HepG2 (cell line): ENCODE measurements around the gene BCAR3. TPM values are rescaled to one million over a fixed set of nuclear protein-coding genes. Genes with fewer than 3 reads are reported as not detected.

Source experiments
- ATAC-seq: fragments of 200-7000 bp; cut with Tn5 transposase; 3 replicates; pipeline ENCODE4 v1.9.1; 2020; ENCODE audit warnings: mild to moderate bottlenecking, moderate library complexity
- BruUV-seq: library from RNA; stranded (reverse); fragments of 400-500 nt; replicated peaks from 2 replicates; lab custom pipeline; 2021; lab: Mats Ljungman, UMichigan
- CTCF ChIA-PET: fragments of 300-600 bp; formaldehyde crosslinking; extraction: SDS; loops from one replicate; lab custom pipeline; 2021; ENCODE audit warnings: low total read pairs, inconsistent platforms, low intra/inter-chr PET ratio; lab: Yijun Ruan, JAX
- POLR2A ChIA-PET: fragments of 350-600 bp; sonication (Branson Sonifier 250); formaldehyde crosslinking; loops from one replicate; lab custom pipeline; 2020; ENCODE audit warnings: antibody characterized with exemption, inconsistent platforms; lab: Yijun Ruan, JAX
- DNase-seq: peaks from one replicate; pipeline ENCODE4 v3.0.0-alpha.2; 2015; ENCODE audit warnings: low spot score
- FAIRE-seq: peaks from 3 replicates; lab custom pipeline; 2011; peaks lifted over from hg19 to GRCh38; lab: Jason Lieb, UNC
- H2AFZ ChIP-seq: one replicate; pipeline ENCODE4 v1.6.1; 2011; ENCODE audit warnings: low read length, inconsistent platforms
- H3K27ac ChIP-seq: fragments of 300-600 bp; 3 replicates; pipeline ENCODE4 v1.8.0; 2011; ENCODE audit warnings: mixed run types, mild to moderate bottlenecking, mixed read lengths, low read length, inconsistent platforms; ENCODE audit not compliant: insufficient read depth; ENCODE audit errors: extremely low read length
- H3K27me3 ChIP-seq, 2 experiments: fragments of 200-600 bp in 1 of 2; 2 replicates in 1 of 2; 3 replicates in 1 of 2; pipeline versions ENCODE4 v1.6.0 to v1.8.0; 2011; ENCODE audit warnings: low read length in 2 of 2, mild to moderate bottlenecking in 2 of 2, moderate library complexity in 2 of 2, inconsistent platforms in 1 of 2; ENCODE audit not compliant: insufficient read depth in 2 of 2, control insufficient read depth in 1 of 2
- H3K36me3 ChIP-seq, 2 experiments: fragments of 200-600 bp in 1 of 2; replicated peaks in 1 of 2; 2 replicates in 1 of 2; 3 replicates in 1 of 2; pipeline versions ENCODE4 v1.5.1 to v1.8.0; 2011; ENCODE audit warnings: low read length in 2 of 2, inconsistent platforms in 1 of 2; ENCODE audit not compliant: insufficient read depth in 2 of 2, control insufficient read depth in 1 of 2
- H3K4me1 ChIP-seq: 2 replicates; pipeline ENCODE4 v1.5.1; 2012; ENCODE audit warnings: low read length, inconsistent platforms; ENCODE audit not compliant: insufficient read depth
- H3K4me2 ChIP-seq: 2 replicates; pipeline ENCODE4 v1.6.0; 2011; ENCODE audit warnings: low read depth, low read length, inconsistent platforms
- H3K4me3 ChIP-seq, 3 experiments: fragments of 200-600 bp in 1 of 3; sonication (generic), shearing (Covaris generic) in 1 of 3; replicated peaks in 1 of 3; 2 replicates each; pipeline ENCODE4 v1.5.1; 2011 to 2016; ENCODE audit warnings: low read length in 3 of 3, inconsistent platforms in 2 of 3, low read depth in 2 of 3, mild to moderate bottlenecking in 2 of 3, control low read depth in 1 of 3, mixed read lengths in 1 of 3; ENCODE audit not compliant: insufficient read depth in 1 of 3
- H3K79me2 ChIP-seq: one replicate; pipeline ENCODE4 v1.6.1; 2011; ENCODE audit warnings: low read length, inconsistent platforms; ENCODE audit not compliant: insufficient read depth
- H3K9ac ChIP-seq: 2 replicates; pipeline ENCODE4 v1.6.0; 2011; ENCODE audit warnings: mild to moderate bottlenecking, low read depth, low read length, inconsistent platforms; ENCODE audit not compliant: insufficient read depth
- H3K9me3 ChIP-seq: 2 replicates; pipeline ENCODE4 v1.5.1; 2012; ENCODE audit warnings: mild to moderate bottlenecking, low read length
- H4K20me1 ChIP-seq: 2 replicates; pipeline ENCODE4 v1.6.0; 2011; ENCODE audit warnings: inconsistent platforms, mild to moderate bottlenecking, low read length, moderate library complexity; ENCODE audit not compliant: insufficient read depth
- ATRX ChIP-seq: sonication (generic); formaldehyde crosslinking; IDR thresholded peaks from 2 replicates; pipeline ENCODE4 v1.4.0; 2020; ENCODE audit warnings: missing genetic modification reagents, borderline replicate concordance
- DPF2 ChIP-seq: sonication (generic); formaldehyde crosslinking; IDR thresholded peaks from 2 replicates; pipeline ENCODE4 v1.4.0; 2020; ENCODE audit warnings: mild to moderate bottlenecking, low read depth, missing genetic modification reagents, borderline replicate concordance
- MEIS1 ChIP-seq: sonication (generic); formaldehyde crosslinking; IDR thresholded peaks from 2 replicates; pipeline ENCODE4 v1.9.0; 2021; ENCODE audit warnings: mild to moderate bottlenecking, missing genetic modification reagents, moderate library complexity, borderline replicate concordance
- SNRNP70 ChIP-seq: fragments of 200-400 bp; formaldehyde crosslinking; IDR thresholded peaks from 2 replicates; pipeline ENCODE4 v1.6.1; 2017; ENCODE audit warnings: mild to moderate bottlenecking, low read depth, low read length, moderate library complexity
- ZNF234 ChIP-seq: sonication (generic); formaldehyde crosslinking; conservative IDR thresholded peaks from 2 replicates; pipeline ENCODE4 v1.5.1; 2020; ENCODE audit warnings: mild to moderate bottlenecking, missing genetic modification reagents
- ZNF407 ChIP-seq: sonication (generic); formaldehyde crosslinking; IDR thresholded peaks from one replicate; pipeline ENCODE4 v1.5.1; 2020; ENCODE audit warnings: mild to moderate bottlenecking, missing genetic modification reagents; ENCODE audit errors: not compliant biosample characterization
- ZNF670 ChIP-seq: sonication (generic); formaldehyde crosslinking; IDR thresholded peaks from 2 replicates; pipeline ENCODE4 v1.8.0; 2022; ENCODE audit warnings: mild to moderate bottlenecking, missing genetic modification reagents, borderline replicate concordance
- ZNF773 ChIP-seq: sonication (generic); formaldehyde crosslinking; IDR thresholded peaks from 2 replicates; pipeline ENCODE4 v1.4.0; 2020; ENCODE audit warnings: missing genetic modification reagents, borderline replicate concordance
- WGBS: methylation state at CpG from one replicate; pipeline ENCODE4 v1.1.6; 2017; ENCODE audit warnings: low lambda C conversion rate; 5-methylcytosine and 5-hydroxymethylcytosine counted together
- in situ Hi-C: cut with HindIII; loops from 2 replicates; pipeline ENCODE4 v1.10.0; 2017; ENCODE audit warnings: low pct_unique_long_range_greater_than_20kb; ENCODE audit not compliant: extremely low pct_ligation_motif_present
- intact Hi-C: fragments of 100-400 bp; cut with micrococcal nuclease; formaldehyde crosslinking; loops from one replicate; pipeline ENCODE4 v1.10.0; 2022; ENCODE audit not compliant: unreplicated experiment
- polyA plus RNA-seq, 8 experiments: library from polyadenylated mRNA; depleted of rRNA in 3 of 8; stranded (reverse) in 7 of 8; unstranded in 1 of 8; fragments of >200 nt; fragmentation: Illumina TruSeq in 4 of 8; extraction: Trizol in 4 of 8; gene quantifications; 2 replicates each; pipeline versions ENCODE4 v1.2.1 to v1.2.3, GENCODE V29; 2011 to 2016; ENCODE audit warnings: low read depth in 4 of 8, missing spikeins in 1 of 8, mixed read lengths in 1 of 8; ENCODE audit not compliant: insufficient read depth in 1 of 8
- total RNA-seq, 5 experiments: library from RNA; depleted of rRNA; stranded (reverse); fragments of >200 nt; fragmentation: Illumina TruSeq; extraction: Trizol; gene quantifications; 2 replicates each; pipeline ENCODE4 v1.2.3, GENCODE V29; 2016; ENCODE audit warnings: low read depth in 1 of 5
- TF ChIP-seq, protein P1 (sequence below): sonication (generic); formaldehyde crosslinking; IDR thresholded peaks from 2 replicates; pipeline ENCODE4 v1.4.0; 2020; ENCODE audit warnings: missing genetic modification reagents
- TF ChIP-seq, protein P2 (sequence below): IDR thresholded peaks from 2 replicates; pipeline ENCODE4 v1.6.1; 2012; ENCODE audit warnings: low read depth, low read length, improper control_type of control experiment

BCAR3 gene
- total and polyA plus RNA-seq, 2 of the 13 experiments (the other 11 are each of a cell fraction or from before 2014, with no cell fraction given) = 3.6 to 4.8 TPM

- TF ChIP-seq, protein P1, sequence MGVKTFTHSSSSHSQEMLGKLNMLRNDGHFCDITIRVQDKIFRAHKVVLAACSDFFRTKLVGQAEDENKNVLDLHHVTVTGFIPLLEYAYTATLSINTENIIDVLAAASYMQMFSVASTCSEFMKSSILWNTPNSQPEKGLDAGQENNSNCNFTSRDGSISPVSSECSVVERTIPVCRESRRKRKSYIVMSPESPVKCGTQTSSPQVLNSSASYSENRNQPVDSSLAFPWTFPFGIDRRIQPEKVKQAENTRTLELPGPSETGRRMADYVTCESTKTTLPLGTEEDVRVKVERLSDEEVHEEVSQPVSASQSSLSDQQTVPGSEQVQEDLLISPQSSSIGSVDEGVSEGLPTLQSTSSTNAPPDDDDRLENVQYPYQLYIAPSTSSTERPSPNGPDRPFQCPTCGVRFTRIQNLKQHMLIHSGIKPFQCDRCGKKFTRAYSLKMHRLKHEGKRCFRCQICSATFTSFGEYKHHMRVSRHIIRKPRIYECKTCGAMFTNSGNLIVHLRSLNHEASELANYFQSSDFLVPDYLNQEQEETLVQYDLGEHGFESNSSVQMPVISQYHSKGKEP (CRISPR knock-in tag) = no peak
- TF ChIP-seq DPF2 = no peak
- TF ChIP-seq, protein P2, sequence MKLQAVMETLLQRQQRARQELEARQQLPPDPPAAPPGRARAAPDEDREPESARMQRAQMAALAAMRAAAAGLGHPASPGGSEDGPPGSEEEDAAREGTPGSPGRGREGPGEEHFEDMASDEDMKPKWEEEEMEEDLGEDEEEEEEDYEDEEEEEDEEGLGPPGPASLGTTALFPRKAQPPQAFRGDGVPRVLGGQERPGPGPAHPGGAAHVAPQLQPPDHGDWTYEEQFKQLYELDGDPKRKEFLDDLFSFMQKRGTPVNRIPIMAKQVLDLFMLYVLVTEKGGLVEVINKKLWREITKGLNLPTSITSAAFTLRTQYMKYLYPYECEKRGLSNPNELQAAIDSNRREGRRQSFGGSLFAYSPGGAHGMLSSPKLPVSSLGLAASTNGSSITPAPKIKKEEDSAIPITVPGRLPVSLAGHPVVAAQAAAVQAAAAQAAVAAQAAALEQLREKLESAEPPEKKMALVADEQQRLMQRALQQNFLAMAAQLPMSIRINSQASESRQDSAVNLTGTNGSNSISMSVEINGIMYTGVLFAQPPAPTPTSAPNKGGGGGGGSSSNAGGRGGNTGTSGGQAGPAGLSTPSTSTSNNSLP = no peak
- TF ChIP-seq ATRX (CRISPR knock-in tag) = no peak
- TF ChIP-seq MEIS1 = 0 out of 2 replicates have a peak, but pooled peaks have one; percentile 20
- no peak for TF ChIP-seq ZNF773 (CRISPR knock-in tag)
- TF ChIP-seq ZNF670 (CRISPR knock-in tag) = no peak
- TF ChIP-seq SNRNP70 = no peak
- TF ChIP-seq, all 625 proteins: peak for 75
These were observed at the start of gene BCAR3 (continued) for GRCh38 chr1:93681101-93681988.

DNA sequence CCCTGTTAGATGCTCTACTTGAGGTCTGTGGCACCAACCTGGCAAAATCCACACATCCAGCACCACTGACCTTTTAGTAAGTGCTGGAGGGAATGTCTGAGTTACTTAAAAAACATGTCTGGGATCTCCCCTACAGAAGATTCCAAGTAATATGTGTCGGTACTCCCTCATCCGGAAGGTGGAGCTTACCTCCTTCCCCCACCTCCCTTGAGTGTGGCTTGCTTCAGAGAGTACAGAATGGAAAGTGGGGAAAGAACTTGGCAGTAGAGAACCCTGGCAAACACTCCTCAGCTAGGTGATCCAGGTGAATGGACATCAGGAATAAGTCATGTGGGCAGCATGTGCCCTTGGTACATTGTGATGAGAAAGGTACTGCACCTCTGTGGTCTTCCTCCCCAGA, 49.0 kb upstream of the BCAR3 start:
- WGBS = 85% methylated on average over 2 of the region's 2 CpGs
- ATAC-seq (no peak), FAIRE-seq (no peak), DNase-seq (no peak)
- H3K9ac ChIP-seq = no peak overlapping the region
- no peaks in the 10 kb centered on the region for H3K27me3 ChIP-seq
- in situ Hi-C loops = no loop called here
- intact Hi-C loops = loop anchor here (10.0 kb wide), 1 partner anchor 46 kb away; the partner anchor contains the start of gene BCAR3
- H3K4me2 ChIP-seq = no peak overlapping the region
- CTCF ChIA-PET = no interaction called here
- H2AFZ ChIP-seq = no peak overlapping the region
- no TSS peak for BruUV-seq
- H3K36me3 ChIP-seq = no peaks in the 10 kb centered on the region
- no peaks in the 10 kb centered on the region for H3K79me2 ChIP-seq
- POLR2A ChIA-PET = no interaction called here
- no peaks in the 10 kb centered on the region for H3K9me3 ChIP-seq
- H3K27ac ChIP-seq = no peak overlapping the region
- peaks cover 21% of the 10 kb centered on the region; the same call in 1 of the 2 replicates for H3K4me1 ChIP-seq
- H3K4me3 ChIP-seq = no peak overlapping the region
- no peaks in the 10 kb centered on the region for H4K20me1 ChIP-seq
- TF ChIP-seq ZNF234 = no peak
- TF ChIP-seq ZNF407 (CRISPR knock-in tag) = no peak
